Neural cell (in vitro differentiated cells): Measurements from ENCODE around the gene KCTD11. TPM values are rescaled to one million over a fixed set of nuclear protein-coding genes. Genes with fewer than 3 reads are reported as not detected.
"Not testable (repeated sequence)": the region's sequence is repeated elsewhere in the genome, so short reads cannot be mapped to it uniquely, and the experiment has no call there.

Experiments
- H2AFZ ChIP-seq: fragments of 200-600, 300-800 bp; sonication (generic), shearing (Covaris generic); 2 replicates; pipeline ENCODE4 v1.6.0; 2014; ENCODE audit warnings: low read depth, mild to moderate bottlenecking, antibody characterized with exemption, low read length, moderate library complexity
- H3F3A ChIP-seq: fragments of 200-600 bp; shearing (Covaris generic); 2 replicates; pipeline ENCODE4 v1.6.1; 2016; ENCODE audit warnings: mild to moderate bottlenecking, moderate library complexity, mixed read lengths, antibody characterized with exemption, low read length; ENCODE audit not compliant: insufficient read depth, poor library complexity, severe bottlenecking
- H3K27ac ChIP-seq: fragments of 200-600, 300-800 bp; sonication (generic), shearing (Covaris generic); 2 replicates; pipeline ENCODE4 v1.5.1; 2014; ENCODE audit warnings: mild to moderate bottlenecking, low read length, moderate library complexity
- H3K27me3 ChIP-seq: fragments of 300-800, 200-600 bp; sonication (generic), shearing (Covaris generic); 2 replicates; pipeline ENCODE4 v1.6.0; 2014; ENCODE audit warnings: mild to moderate bottlenecking, low read depth, low read length, moderate library complexity; ENCODE audit not compliant: insufficient read depth
- H3K36me3 ChIP-seq: fragments of 300-800, 200-600 bp; sonication (generic), shearing (Covaris generic); 2 replicates; pipeline ENCODE4 v1.5.1; 2014; ENCODE audit warnings: mild to moderate bottlenecking, antibody characterized with exemption, low read length, moderate library complexity; ENCODE audit not compliant: insufficient read depth
- H3K4me2 ChIP-seq: fragments of 300-800, 200-600 bp; sonication (generic), shearing (Covaris generic); 2 replicates; pipeline ENCODE4 v1.6.0; 2014; ENCODE audit warnings: mild to moderate bottlenecking, low read length
- H3K4me3 ChIP-seq: fragments of 300-800, 200-600 bp; sonication (generic), shearing (Covaris generic); 2 replicates; pipeline ENCODE4 v1.5.1; 2014; ENCODE audit warnings: mild to moderate bottlenecking, low read length, moderate library complexity
- H3K79me2 ChIP-seq: fragments of 200-600 bp; shearing (Covaris generic); replicated peaks from 2 replicates; pipeline ENCODE4 v1.6.0; 2014; ENCODE audit warnings: mild to moderate bottlenecking, low read length, moderate library complexity; ENCODE audit not compliant: insufficient read depth
- H3K9ac ChIP-seq: fragments of 300-800, 200-600 bp; sonication (generic), shearing (Covaris generic); 2 replicates; pipeline ENCODE4 v1.6.1; 2016; ENCODE audit warnings: mild to moderate bottlenecking, low read length, mixed read lengths
- H3K9me2 ChIP-seq: fragments of 200-600 bp; shearing (Covaris generic); 2 replicates; pipeline ENCODE4 v1.6.1; 2016; ENCODE audit warnings: mild to moderate bottlenecking, low read length, mixed read lengths; ENCODE audit not compliant: insufficient read depth
- H3K9me3 ChIP-seq: fragments of 200-600, 300-800 bp; sonication (generic), shearing (Covaris generic); 2 replicates; pipeline ENCODE4 v1.6.1; 2016; ENCODE audit warnings: mild to moderate bottlenecking, mixed run types, low read length, moderate library complexity, mixed read lengths
- H4K20me1 ChIP-seq: fragments of 200-600 bp; shearing (Covaris generic); 2 replicates; pipeline ENCODE4 v1.6.1; 2016; ENCODE audit warnings: mild to moderate bottlenecking, mixed run types; ENCODE audit not compliant: insufficient read depth
- EP300 ChIP-seq: fragments of 450-650 bp; conservative IDR thresholded peaks from 2 replicates; pipeline ENCODE4 v1.6.1; 2014; ENCODE audit warnings: antibody characterized with exemption, mild to moderate bottlenecking, moderate library complexity; ENCODE audit not compliant: poor library complexity, severe bottlenecking
- EZH2 ChIP-seq: fragments of 200-600, 300-800 bp; shearing (Covaris generic), sonication (generic); IDR thresholded peaks from 2 replicates; pipeline ENCODE4 v1.6.1; 2014; ENCODE audit warnings: antibody characterized with exemption, low read length, borderline replicate concordance, mild to moderate bottlenecking; ENCODE audit not compliant: insufficient read depth, poor library complexity, severe bottlenecking
- MXI1 ChIP-seq: fragments of 450-650 bp; conservative IDR thresholded peaks from 2 replicates; pipeline ENCODE4 v1.6.1; 2014; ENCODE audit warnings: antibody characterized with exemption, mild to moderate bottlenecking; ENCODE audit not compliant: poor library complexity, severe bottlenecking
- POLR2AphosphoS5 ChIP-seq: IDR thresholded peaks from 2 replicates; pipeline ENCODE4 v1.6.1; 2012
- RAD21 ChIP-seq: fragments of 450-650 bp; conservative IDR thresholded peaks from 2 replicates; pipeline ENCODE4 v1.6.1; 2014; ENCODE audit warnings: antibody characterized with exemption, mild to moderate bottlenecking, moderate library complexity
- SMC3 ChIP-seq: fragments of 450-650 bp; conservative IDR thresholded peaks from 2 replicates; pipeline ENCODE4 v1.6.1; 2014; ENCODE audit warnings: antibody characterized with exemption, mild to moderate bottlenecking, moderate library complexity; ENCODE audit not compliant: poor library complexity
- TAF1 ChIP-seq: IDR thresholded peaks from 2 replicates; pipeline ENCODE4 v1.6.1; 2012; ENCODE audit warnings: low read depth
- polyA plus RNA-seq: library from polyadenylated mRNA; depleted of rRNA; stranded (reverse); fragments of >200 nt; gene quantifications from 2 replicates; pipeline ENCODE4 v1.2.3, GENCODE V29; 2014
- TF ChIP-seq, protein P1 (sequence below): fragments of 450-650 bp; IDR thresholded peaks from 2 replicates; pipeline ENCODE4 v1.5.1; 2014; ENCODE audit warnings: antibody characterized with exemption, mild to moderate bottlenecking, moderate library complexity; ENCODE audit not compliant: poor library complexity, severe bottlenecking
- TF ChIP-seq, protein P2 (sequence below): IDR thresholded peaks from 2 replicates; pipeline ENCODE4 v1.6.1; 2012; ENCODE audit warnings: borderline replicate concordance

The KCTD11 gene
- polyA plus RNA-seq, 1 donor from 2014 or later, result 2.8 TPM

GRCh38 chr17:7335765-7336164 lies 16.2 kb upstream of the KCTD11 start:
- H3K9me2 ChIP-seq, H3K9ac ChIP-seq, H3K4me2 ChIP-seq, H4K20me1 ChIP-seq, H3K36me3 ChIP-seq, H3F3A ChIP-seq, H3K9me3 ChIP-seq, H3K27ac ChIP-seq, H3K79me2 ChIP-seq, H3K27me3 ChIP-seq, H3K4me3 ChIP-seq, H2AFZ ChIP-seq: not testable (repeated sequence)

DNA sequence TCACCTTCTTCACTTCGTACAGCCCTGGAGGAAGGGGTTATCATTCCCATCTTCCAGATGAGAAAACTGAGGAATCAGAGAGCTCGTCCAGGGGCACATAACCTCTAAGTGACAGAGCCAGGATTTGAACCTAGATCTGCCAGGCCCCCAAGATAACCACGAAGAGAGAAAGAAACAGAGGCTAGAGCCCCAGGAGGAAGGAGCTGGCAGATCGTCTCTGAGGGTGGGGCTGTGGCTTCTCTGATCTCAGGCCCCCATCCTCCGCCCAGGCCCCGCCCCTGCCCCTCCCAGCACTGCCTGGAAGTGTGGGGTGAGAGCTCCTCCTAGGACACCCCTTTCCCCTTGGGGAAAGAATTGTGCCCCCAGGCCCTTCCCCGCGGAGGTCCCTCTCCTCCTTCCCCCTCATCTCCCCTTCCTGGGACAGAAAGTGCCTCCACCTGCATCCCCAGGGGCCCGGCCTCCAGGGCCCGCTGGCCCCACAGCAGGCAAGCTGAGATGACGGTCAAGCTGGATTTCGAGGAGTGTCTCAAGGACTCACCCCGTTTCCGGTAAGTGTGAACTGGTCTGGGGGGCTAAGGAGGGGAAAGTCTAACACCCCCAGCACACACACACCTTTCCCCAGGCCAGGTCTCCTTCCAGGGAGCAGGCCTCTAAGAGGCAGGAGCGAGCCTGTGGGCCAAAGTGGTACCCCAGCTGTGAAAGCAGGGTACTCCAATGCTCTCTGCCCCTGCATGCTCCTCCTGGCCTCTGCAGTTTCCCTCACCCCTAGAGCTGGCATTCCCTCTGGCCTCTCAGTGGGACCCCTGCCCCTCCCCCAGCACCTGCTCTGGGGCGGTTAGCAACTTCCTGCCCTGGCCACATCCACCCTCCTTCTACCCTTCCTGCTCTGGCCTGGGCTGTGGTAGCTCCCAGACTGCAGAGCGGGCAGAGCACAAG lies 15.5 kb upstream of the KCTD11 start, which contains the start of gene ACAP1:
Gene ACAP1, plus strand, starts transcription at position 290 of the 936 bp plus-strand sequence. Its CDS starts 206 bp downstream, at position 496.
- H2AFZ ChIP-seq, result no peak within 1 kb of the TSS

DNA sequence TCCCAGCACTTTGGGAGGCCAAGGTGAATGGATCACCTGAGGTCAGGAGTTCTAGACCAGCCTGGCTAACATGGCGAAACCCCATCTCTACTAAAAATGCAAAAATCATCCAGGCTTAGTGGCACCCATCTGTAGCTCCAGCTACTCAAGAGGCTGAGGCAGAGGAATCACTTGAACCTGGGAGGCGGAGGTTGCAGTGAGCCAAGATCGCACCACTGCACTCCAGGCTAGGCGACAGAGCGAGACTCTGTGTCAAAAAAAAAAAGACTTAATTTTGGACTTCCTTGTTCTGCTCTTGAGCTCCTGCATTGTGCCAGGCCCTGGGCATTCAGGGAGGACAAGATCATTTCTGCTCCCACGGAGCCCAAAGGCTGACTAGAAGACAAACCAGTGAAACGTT lies 14.4 kb upstream of the KCTD11 start:
- H3K36me3 ChIP-seq, H4K20me1 ChIP-seq, H3K9ac ChIP-seq, H3K27ac ChIP-seq, H3K4me2 ChIP-seq, H3K9me2 ChIP-seq, H3K79me2 ChIP-seq, H3F3A ChIP-seq, H3K9me3 ChIP-seq, H3K4me3 ChIP-seq, H2AFZ ChIP-seq, H3K27me3 ChIP-seq: not testable (repeated sequence)

More for the DNA sequence above, 15.5 kb upstream of the KCTD11 start, which contains the start of gene ACAP1:
- H3K27me3 ChIP-seq, result no peaks in the 10 kb centered on the region
- TF ChIP-seq, protein P1, sequence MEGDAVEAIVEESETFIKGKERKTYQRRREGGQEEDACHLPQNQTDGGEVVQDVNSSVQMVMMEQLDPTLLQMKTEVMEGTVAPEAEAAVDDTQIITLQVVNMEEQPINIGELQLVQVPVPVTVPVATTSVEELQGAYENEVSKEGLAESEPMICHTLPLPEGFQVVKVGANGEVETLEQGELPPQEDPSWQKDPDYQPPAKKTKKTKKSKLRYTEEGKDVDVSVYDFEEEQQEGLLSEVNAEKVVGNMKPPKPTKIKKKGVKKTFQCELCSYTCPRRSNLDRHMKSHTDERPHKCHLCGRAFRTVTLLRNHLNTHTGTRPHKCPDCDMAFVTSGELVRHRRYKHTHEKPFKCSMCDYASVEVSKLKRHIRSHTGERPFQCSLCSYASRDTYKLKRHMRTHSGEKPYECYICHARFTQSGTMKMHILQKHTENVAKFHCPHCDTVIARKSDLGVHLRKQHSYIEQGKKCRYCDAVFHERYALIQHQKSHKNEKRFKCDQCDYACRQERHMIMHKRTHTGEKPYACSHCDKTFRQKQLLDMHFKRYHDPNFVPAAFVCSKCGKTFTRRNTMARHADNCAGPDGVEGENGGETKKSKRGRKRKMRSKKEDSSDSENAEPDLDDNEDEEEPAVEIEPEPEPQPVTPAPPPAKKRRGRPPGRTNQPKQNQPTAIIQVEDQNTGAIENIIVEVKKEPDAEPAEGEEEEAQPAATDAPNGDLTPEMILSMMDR, result no peak
- TF ChIP-seq EZH2, result no peak
- TF ChIP-seq, protein P2, sequence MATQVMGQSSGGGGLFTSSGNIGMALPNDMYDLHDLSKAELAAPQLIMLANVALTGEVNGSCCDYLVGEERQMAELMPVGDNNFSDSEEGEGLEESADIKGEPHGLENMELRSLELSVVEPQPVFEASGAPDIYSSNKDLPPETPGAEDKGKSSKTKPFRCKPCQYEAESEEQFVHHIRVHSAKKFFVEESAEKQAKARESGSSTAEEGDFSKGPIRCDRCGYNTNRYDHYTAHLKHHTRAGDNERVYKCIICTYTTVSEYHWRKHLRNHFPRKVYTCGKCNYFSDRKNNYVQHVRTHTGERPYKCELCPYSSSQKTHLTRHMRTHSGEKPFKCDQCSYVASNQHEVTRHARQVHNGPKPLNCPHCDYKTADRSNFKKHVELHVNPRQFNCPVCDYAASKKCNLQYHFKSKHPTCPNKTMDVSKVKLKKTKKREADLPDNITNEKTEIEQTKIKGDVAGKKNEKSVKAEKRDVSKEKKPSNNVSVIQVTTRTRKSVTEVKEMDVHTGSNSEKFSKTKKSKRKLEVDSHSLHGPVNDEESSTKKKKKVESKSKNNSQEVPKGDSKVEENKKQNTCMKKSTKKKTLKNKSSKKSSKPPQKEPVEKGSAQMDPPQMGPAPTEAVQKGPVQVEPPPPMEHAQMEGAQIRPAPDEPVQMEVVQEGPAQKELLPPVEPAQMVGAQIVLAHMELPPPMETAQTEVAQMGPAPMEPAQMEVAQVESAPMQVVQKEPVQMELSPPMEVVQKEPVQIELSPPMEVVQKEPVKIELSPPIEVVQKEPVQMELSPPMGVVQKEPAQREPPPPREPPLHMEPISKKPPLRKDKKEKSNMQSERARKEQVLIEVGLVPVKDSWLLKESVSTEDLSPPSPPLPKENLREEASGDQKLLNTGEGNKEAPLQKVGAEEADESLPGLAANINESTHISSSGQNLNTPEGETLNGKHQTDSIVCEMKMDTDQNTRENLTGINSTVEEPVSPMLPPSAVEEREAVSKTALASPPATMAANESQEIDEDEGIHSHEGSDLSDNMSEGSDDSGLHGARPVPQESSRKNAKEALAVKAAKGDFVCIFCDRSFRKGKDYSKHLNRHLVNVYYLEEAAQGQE, result no peak
- TF ChIP-seq MXI1, result no peak
- no peak for TF ChIP-seq RAD21
- TF ChIP-seq POLR2AphosphoS5, result no peak
- no peak for TF ChIP-seq SMC3
- no peak for TF ChIP-seq EP300
- TF ChIP-seq TAF1, result no peak
- H3K9ac ChIP-seq, result no peak within 1 kb of the TSS
- no peaks in the 10 kb centered on the region for H3F3A ChIP-seq
- H4K20me1 ChIP-seq, result no peaks in the 10 kb centered on the region
- H3K9me3 ChIP-seq, result no peaks in the 10 kb centered on the region
- no peaks in the 10 kb centered on the region for H3K79me2 ChIP-seq
- no peak within 1 kb of the TSS for H3K27ac ChIP-seq
- no peak within 1 kb of the TSS for H3K4me3 ChIP-seq
- no peaks in the 10 kb centered on the region for H3K9me2 ChIP-seq
- H3K4me2 ChIP-seq, result no peak within 1 kb of the TSS
- no peaks in the 10 kb centered on the region for H3K36me3 ChIP-seq
